GM21737 (cell line): ENCODE data around the gene PODXL.
"Not testable (repeated sequence)": the region's sequence is repeated elsewhere in the genome, so short reads cannot be mapped to it uniquely, and the experiment has no call there.

Source experiments
- ATAC-seq: cut with Tn5 transposase; IDR thresholded peaks from one replicate; pipeline ENCODE4 v1.9.1; 2021; ENCODE audit warnings: mild to moderate bottlenecking, moderate library complexity; ENCODE audit not compliant: unreplicated experiment

The PODXL gene

DNA sequence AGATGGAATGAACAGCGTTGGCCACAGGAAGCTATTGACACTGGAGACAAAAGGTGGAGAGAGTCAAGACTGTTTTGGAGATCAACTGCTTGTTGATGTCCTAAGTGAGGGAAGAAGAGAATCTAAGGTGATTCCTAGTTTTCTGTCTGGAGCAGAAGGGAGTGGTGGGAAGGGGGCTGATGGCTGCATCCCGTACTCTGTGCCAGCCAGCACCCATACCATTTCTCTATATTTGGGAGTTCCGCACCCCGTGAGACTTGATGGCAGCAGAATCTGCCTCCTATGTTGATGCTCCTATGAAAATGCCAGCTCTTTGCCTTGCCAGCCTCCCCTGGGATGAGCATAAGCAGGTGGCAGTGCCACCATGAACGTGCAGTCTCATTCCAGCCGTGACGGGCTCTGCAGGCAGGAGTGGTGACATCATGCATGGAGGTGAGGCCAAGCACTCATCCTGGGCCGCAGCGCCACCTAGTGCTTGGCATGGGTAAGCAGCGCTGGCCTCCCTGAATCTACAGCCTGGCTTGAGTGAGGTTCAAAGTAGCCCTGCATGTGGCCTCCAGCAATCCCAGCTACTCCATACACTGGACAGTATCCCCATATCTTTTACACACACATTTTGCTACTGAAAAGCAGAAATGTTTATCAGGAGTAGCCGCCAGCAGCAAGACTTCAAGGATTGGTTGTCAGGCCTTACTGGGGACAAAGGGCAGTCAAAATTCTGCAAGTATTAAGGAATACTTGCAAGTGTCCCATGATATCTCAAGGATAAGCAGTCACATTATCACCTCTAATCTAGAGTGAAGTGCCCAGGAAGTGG, 43.0 kb downstream of the PODXL start:
- ATAC-seq, result peak; percentile 95

- no peak for ATAC-seq
Observed at GRCh38 chr7:131511774-131512535, 44.5 kb downstream of the PODXL start.

DNA sequence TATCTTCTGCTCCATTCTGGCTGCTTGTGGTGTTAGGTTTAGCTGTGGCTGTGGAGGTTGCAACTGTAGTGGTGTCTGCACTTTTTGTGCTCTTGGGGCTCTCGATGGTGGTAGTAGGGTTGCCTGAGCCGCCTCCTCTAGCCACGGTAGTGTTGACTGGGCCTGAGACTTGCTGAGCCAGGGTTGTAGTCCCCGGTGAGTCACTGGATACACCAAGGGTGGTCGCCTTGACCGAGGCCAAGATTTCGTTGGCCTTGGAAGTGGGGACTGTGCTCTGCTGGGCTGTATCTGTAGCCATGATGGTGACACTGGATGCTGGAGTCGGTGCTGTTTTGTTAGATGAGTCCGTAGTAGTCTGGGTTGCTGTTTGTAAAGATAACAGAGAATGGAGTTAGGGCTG, 45.4 kb downstream of the PODXL start:
- ATAC-seq, result no peak

- ATAC-seq, result no peak
Observed at GRCh38 chr7:131509781-131510180, 46.6 kb downstream of the PODXL start.

DNA sequence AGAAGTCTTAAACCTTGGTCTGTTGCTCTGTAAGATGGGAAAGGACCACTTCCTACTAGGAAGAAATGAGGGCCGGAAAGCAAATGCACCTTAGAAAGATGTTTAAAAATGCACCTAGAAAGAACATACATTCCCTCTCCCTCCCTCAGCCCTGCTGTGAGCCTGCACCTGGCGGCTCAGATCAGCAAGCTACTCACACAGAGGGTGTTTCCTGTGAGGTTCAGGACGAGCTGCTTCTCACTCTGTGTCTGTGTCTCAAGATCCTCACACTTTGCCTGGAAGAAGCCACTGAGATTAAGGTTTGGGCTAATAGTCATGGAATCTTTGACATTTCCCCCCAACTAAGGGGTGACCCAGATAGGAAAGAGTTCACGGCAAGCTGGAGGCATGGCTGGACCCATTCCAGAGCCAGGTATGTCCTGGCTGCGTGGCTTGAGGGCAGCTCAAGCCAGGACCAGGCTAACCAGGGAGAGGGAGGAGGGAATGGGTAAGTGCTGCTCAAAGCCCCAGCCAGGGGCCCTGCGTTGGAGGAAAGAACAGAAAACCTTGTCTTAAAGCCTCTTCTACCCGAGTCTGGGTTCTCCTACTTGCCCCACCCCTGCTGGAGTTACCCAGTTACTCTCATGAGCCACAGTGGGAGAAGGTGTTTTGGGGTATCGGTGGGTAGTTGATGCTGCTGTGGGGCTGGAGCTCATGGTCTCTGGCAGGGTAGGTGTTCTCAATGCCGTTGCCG, 47.5 kb downstream of the PODXL start:
- ATAC-seq, result no peak

GRCh38 chr7:131507592-131508331, 48.7 kb downstream of the PODXL start:
- ATAC-seq, result peak; percentile 67

GRCh38 chr7:131506597-131506996, 49.8 kb downstream of the PODXL start:
- no peak for ATAC-seq

GRCh38 chr7:131505636-131506557, 50.5 kb downstream of the PODXL start:
- ATAC-seq, result no peak

- ATAC-seq, result not testable (repeated sequence)
Observed at GRCh38 chr7:131505037-131505620, 51.3 kb downstream of the PODXL start.

GRCh38 chr7:131504157-131504899, 52.1 kb downstream of the PODXL start:
- ATAC-seq, result no peak

GRCh38 chr7:131503639-131504038, 52.8 kb downstream of the PODXL start:
- no peak for ATAC-seq

GRCh38 chr7:131502810-131503508, 53.5 kb downstream of the PODXL start:
- no peak for ATAC-seq

GRCh38 chr7:131501930-131502685, 54.3 kb downstream of the PODXL start:
- peak; percentile 7 for ATAC-seq

GRCh38 chr7:131501422-131501821, 55.0 kb downstream of the PODXL start:
- ATAC-seq, result peak; percentile 83

GRCh38 chr7:131500357-131500756, 56.1 kb downstream of the PODXL start:
- no peak for ATAC-seq

DNA sequence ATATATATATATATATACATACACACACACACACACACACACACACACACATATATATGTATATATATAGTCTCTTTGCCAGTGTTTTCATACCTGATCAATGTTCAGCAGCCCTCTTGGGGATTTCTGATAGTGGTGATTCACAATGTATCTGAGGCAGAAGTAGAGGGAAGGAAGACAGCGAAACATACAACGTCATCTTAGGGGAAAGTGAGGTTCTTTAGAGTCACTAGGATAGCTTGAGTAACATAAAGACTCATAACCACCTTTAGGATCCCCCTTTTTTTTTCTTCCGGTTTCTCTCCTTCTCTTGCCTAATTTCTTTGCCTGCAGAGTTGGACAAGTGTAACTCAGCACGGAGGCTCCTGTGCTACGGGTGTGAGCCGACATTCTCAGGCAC, 56.6 kb downstream of the PODXL start:
- ATAC-seq, result no peak

DNA sequence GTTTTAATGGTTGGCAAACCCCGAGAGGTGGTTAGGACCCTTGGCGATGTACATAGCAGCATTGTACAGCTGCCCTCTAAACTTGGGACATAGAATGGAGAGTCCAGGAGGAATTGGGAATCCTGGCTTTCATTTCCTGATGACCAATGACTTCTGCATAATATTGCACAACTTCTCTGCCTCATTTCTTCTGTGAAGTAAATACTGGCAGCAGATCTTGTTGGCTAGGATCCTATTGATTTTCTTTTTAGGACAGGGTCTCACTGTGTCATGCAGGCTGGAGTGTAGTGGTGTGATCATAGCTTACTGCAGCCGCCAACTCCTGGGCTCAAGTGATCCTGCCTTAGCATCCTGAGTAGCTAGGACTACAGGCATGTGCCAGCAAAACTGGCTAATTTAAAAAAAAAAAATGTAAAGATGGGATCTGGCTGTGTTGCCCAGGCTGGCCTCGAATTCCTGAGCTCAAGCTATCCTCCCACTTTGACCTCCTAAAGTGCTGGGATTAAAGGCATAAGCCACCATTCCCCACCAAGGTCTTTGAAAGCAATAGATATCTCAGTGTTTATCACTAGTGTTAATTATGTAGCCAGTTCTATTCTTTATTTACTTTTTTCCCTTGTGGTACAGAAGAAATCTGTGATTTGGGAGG, 58.1 kb downstream of the PODXL start:
- ATAC-seq, result no peak
